ENCODE measurements around the gene DTX4.

DTX4 gene

DNA sequence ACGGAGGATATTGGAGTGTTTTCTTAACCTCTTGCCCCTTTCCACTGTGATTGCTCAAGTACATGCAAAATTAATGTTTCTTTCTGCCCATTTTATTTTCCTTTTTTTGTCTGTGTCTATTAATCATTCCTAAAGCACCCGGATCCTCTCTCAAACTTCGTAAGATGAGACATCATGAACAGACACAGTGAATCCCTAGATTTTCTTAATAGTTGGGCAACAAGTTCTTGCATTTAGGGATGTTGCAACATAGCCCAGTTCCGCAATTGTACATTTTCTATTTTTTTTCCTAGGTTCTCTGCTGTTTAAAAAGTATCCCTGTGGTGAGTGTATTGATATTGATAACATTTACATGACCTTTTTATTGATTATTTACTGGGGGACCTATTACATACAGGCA is 26.4 kb upstream of the DTX4 start:
- Histone ChIP-seq H3K79me2 (ENCODE audit: insufficient read depth, low read length) (peaks cover 94% of the 10 kb centered on the region), H3K9ac (ENCODE audit: low read depth, low read length) (peak overlapping the region; percentile 84), H3K4me2 (ENCODE audit: insufficient read depth, low read length) (peak overlapping the region; percentile 74), H3K9me3 (ENCODE audit: insufficient read depth, low read length, severe bottlenecking) (no peaks in the 10 kb centered on the region), H3K27me3 (ENCODE audit: insufficient read depth, low read length, poor library complexity) (no peaks in the 10 kb centered on the region), H2AFZ (ENCODE audit: low read depth, low read length) (no peak overlapping the region; the same call in 1 of the 2 replicates), H4K20me1 (ENCODE audit: insufficient read depth, low read length) (peaks cover 15% of the 10 kb centered on the region; the same call in 1 of the 2 replicates), H3K36me3 (ENCODE audit: insufficient read depth, low read length) (peaks cover 46% of the 10 kb centered on the region), H3K4me1 (ENCODE audit: insufficient read depth, low read length) (peaks cover 69% of the 10 kb centered on the region), H3K27ac (ENCODE audit: low read length) (peak overlapping the region; percentile 93), H3K4me3 (ENCODE audit: low read depth in 1 of 2, low read length in 2 of 2) (peak overlapping the region; percentile 53 to 80; a peak in 3 of 4 replicates)
- TF ChIP-seq, protein P1, sequence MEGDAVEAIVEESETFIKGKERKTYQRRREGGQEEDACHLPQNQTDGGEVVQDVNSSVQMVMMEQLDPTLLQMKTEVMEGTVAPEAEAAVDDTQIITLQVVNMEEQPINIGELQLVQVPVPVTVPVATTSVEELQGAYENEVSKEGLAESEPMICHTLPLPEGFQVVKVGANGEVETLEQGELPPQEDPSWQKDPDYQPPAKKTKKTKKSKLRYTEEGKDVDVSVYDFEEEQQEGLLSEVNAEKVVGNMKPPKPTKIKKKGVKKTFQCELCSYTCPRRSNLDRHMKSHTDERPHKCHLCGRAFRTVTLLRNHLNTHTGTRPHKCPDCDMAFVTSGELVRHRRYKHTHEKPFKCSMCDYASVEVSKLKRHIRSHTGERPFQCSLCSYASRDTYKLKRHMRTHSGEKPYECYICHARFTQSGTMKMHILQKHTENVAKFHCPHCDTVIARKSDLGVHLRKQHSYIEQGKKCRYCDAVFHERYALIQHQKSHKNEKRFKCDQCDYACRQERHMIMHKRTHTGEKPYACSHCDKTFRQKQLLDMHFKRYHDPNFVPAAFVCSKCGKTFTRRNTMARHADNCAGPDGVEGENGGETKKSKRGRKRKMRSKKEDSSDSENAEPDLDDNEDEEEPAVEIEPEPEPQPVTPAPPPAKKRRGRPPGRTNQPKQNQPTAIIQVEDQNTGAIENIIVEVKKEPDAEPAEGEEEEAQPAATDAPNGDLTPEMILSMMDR (IDR thresholded peaks at IDR 0.05; ENCODE audit: borderline replicate concordance, extremely low read depth, low read length, poor library complexity, severe bottlenecking) = no peak
- TF ChIP-seq EZH2 (IDR thresholded peaks at IDR 0.05; ENCODE audit: borderline replicate concordance, low read depth, low read length, severe bottlenecking) = no peak
- ATAC-seq (ENCODE audit: insufficient read depth, low read depth) (no peak), DNase-seq (no peak)

DNA sequence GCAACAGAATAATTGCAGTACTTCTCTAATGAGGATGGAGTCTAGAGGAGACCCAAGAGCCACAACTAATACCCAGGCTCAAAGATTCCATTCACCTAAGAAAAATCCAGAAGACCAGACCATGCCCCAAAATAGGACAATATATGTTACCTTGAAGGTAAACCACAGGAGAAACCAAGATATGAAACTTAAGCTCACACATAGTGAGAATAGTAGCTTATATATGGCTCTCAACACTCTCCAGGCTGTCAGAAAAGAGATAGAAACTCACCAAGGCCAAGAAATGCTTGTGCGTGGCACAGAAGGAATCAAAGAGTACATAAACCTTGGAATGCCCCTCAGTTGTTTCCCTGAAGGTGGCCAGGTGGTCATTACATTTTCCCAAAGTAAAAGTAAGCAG is 20.2 kb upstream of the DTX4 start:
- H3K27me3 ChIP-seq (ENCODE audit: insufficient read depth, low read length, poor library complexity) = no peaks in the 10 kb centered on the region
- H3K4me1 ChIP-seq (ENCODE audit: insufficient read depth, low read length) = peaks cover 27% of the 10 kb centered on the region
- peaks cover 69% of the 10 kb centered on the region for H3K36me3 ChIP-seq (ENCODE audit: insufficient read depth, low read length)
- H3K9ac ChIP-seq (ENCODE audit: low read depth, low read length) = no peak overlapping the region
- no peak overlapping the region for H3K4me2 ChIP-seq (ENCODE audit: insufficient read depth, low read length)
- H3K9me3 ChIP-seq (ENCODE audit: insufficient read depth, low read length, severe bottlenecking) = no peaks in the 10 kb centered on the region
- no peak for TF ChIP-seq EZH2 (IDR thresholded peaks at IDR 0.05; ENCODE audit: borderline replicate concordance, low read depth, low read length, severe bottlenecking)
- TF ChIP-seq, protein P1 (IDR thresholded peaks at IDR 0.05; ENCODE audit: borderline replicate concordance, extremely low read depth, low read length, poor library complexity, severe bottlenecking) = no peak
- no peak overlapping the region for H2AFZ ChIP-seq (ENCODE audit: low read depth, low read length)
- peaks cover 30% of the 10 kb centered on the region for H4K20me1 ChIP-seq (ENCODE audit: insufficient read depth, low read length)
- H3K79me2 ChIP-seq (ENCODE audit: insufficient read depth, low read length) = peaks cover 47% of the 10 kb centered on the region
- ATAC-seq (ENCODE audit: insufficient read depth, low read depth) (no peak), DNase-seq (no peak)
- no peak overlapping the region for H3K27ac ChIP-seq (ENCODE audit: low read length)
- no peak overlapping the region for H3K4me3 ChIP-seq (ENCODE audit: low read depth in 1 of 2, low read length in 2 of 2)

DNA sequence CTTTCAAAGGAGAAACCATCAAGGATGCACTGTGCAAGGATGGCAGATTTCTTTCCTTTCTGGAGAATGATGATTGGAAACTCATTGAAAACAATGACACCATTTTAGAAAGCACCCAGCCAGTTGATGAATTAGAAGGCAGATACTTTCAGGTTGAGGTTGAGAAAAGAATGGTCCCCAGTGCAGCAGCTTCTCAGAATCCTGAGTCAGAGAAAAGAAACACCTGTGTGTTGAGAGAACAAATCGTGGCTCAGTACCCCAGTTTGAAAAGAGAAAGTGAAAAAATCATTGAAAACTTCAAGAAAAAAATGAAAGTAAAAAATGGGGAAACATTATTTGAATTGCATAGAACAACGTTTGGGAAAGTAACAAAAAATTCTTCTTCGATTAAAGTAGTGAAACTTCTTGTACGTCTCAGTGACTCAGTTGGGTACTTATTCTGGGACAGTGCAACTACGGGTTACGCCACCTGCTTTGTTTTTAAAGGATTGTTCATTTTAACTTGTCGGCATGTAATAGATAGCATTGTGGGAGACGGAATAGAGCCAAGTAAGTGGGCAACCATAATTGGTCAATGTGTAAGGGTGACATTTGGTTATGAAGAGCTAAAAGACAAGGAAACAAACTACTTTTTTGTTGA is 19.5 kb upstream of the DTX4 start:
- Histone ChIP-seq H3K9ac (ENCODE audit: low read depth, low read length) (no peak overlapping the region), H3K9me3 (ENCODE audit: insufficient read depth, low read length, severe bottlenecking) (no peaks in the 10 kb centered on the region), H3K27ac (ENCODE audit: low read length) (no peak overlapping the region), H3K4me1 (ENCODE audit: insufficient read depth, low read length) (peaks cover 20% of the 10 kb centered on the region), H3K4me3 (ENCODE audit: low read depth in 1 of 2, low read length in 2 of 2) (no peak overlapping the region), H4K20me1 (ENCODE audit: insufficient read depth, low read length) (peaks cover 30% of the 10 kb centered on the region), H3K79me2 (ENCODE audit: insufficient read depth, low read length) (peaks cover 41% of the 10 kb centered on the region), H3K36me3 (ENCODE audit: insufficient read depth, low read length) (peaks cover 63% of the 10 kb centered on the region), H3K27me3 (ENCODE audit: insufficient read depth, low read length, poor library complexity) (no peaks in the 10 kb centered on the region), H2AFZ (ENCODE audit: low read depth, low read length) (no peak overlapping the region), H3K4me2 (ENCODE audit: insufficient read depth, low read length) (no peak overlapping the region)
- ATAC-seq (ENCODE audit: insufficient read depth, low read depth) (no peak), DNase-seq (no peak)
- TF ChIP-seq, protein P1 (IDR thresholded peaks at IDR 0.05; ENCODE audit: borderline replicate concordance, extremely low read depth, low read length, poor library complexity, severe bottlenecking) = no peak
